AG09319 (cell line): Measurements from ENCODE around the gene DHX57.

Experiments used
- DNase-seq: peaks from one replicate; pipeline ENCODE4 v3.0.0-alpha.2; 2010; ENCODE audit warnings: low read depth; ENCODE audit errors: extremely low read depth
- TF ChIP-seq, protein P1 (sequence below): IDR thresholded peaks from 2 replicates; pipeline ENCODE4 v1.5.1; 2011; ENCODE audit warnings: low read depth, mild to moderate bottlenecking, inconsistent platforms, low read length, moderate library complexity

Gene DHX57

DNA sequence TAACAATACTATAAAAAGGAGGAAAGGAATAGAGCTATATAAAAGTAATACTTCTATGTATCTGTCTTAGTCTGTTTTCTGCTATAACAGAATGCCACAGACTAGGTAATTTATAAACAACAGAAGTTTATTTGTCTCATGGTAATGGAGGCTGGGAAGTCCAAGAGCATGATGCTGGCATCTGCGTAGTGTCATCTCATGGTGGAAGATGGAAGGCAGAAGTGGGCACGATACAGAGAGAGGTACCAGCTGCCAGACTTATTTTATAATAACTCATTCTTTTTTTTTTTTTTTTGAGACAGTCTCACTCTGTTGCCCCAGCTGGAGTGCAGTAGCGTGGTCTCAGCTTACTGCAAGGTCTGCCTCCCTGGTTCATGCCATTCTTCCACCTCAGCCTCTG lies 4.3 kb downstream of the DHX57 start:
- DNase-seq: no peak
- TF ChIP-seq, protein P1, sequence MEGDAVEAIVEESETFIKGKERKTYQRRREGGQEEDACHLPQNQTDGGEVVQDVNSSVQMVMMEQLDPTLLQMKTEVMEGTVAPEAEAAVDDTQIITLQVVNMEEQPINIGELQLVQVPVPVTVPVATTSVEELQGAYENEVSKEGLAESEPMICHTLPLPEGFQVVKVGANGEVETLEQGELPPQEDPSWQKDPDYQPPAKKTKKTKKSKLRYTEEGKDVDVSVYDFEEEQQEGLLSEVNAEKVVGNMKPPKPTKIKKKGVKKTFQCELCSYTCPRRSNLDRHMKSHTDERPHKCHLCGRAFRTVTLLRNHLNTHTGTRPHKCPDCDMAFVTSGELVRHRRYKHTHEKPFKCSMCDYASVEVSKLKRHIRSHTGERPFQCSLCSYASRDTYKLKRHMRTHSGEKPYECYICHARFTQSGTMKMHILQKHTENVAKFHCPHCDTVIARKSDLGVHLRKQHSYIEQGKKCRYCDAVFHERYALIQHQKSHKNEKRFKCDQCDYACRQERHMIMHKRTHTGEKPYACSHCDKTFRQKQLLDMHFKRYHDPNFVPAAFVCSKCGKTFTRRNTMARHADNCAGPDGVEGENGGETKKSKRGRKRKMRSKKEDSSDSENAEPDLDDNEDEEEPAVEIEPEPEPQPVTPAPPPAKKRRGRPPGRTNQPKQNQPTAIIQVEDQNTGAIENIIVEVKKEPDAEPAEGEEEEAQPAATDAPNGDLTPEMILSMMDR: no peak

- TF ChIP-seq, protein P1: no peak
- DNase-seq: no peak
Measured at GRCh38 chr2:38866773-38867443, 8.8 kb downstream of the DHX57 start.

DNA sequence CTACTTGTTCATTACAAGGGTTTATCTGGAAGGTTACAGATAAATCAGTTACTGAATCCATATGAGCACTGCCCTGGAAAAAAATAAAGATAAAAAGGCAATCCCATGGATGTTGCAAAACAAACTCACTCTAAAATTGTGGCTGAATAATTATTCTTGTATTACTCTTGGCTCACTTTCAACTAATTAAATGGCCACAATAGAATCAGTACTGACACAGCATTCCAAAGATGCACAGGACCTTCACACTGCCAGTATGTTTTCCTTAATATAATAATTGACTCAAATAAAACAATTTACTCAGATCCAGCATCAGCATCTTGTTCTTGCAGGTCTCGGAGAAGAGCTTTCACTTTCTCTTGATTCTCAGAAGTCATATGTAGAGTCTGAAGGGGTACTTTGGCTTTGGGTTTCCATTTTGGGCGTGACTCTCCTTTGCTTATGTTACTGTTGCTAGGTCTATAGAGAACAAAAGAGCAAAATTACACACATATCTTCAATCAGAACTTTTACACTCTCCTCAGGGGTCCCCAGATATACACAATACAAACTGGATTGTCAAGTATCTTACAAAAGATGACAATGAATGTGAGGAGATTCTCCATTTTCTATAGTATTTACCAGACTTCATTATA lies 12.6 kb downstream of the DHX57 start:
- TF ChIP-seq, protein P1: no peak
- DNase-seq: no peak

DNA sequence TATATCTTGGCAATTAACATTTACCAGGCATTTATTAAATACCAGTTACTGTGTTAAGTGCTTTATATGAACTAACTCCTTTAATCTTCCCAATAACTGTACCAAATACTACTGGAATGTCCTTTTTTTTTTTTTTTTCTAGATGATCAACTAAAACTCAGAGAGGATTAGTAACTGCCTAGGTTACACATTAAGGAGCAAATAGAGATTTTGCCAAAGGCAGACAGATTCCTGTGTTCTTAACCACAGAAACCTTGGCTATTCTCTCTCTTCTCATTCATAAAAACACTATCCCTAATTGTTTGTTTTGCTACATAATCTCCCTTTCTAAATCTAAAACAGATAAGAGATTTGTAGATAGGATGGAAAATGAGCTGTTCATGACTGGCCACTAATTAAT lies 13.3 kb downstream of the DHX57 start:
- TF ChIP-seq, protein P1: no peak
- DNase-seq: no peak

GRCh38 chr2:38856165-38856564 lies 19.6 kb downstream of the DHX57 start:
- TF ChIP-seq, protein P1: no peak
- no peak for DNase-seq

DNA sequence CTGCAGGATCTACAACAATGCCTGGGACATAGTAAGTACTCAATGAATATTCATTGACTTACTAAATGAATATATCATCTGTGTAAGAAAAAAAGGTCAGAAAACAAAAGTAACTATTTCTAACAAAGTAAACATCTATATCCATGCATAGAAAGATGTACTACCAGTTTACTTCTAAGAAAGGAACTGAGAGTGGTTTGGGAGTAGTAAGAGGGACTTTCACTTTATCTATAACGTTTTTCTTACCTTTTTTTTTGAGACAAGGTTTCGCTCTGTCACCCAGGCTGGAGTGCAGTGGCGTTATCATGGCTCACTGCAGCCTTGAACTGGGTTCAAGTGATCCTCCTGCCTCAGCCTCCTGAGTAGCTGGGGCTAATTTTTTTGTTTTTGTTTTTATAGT lies 25.7 kb downstream of the DHX57 start:
- DNase-seq: no peak
- TF ChIP-seq, protein P1: no peak

DNA sequence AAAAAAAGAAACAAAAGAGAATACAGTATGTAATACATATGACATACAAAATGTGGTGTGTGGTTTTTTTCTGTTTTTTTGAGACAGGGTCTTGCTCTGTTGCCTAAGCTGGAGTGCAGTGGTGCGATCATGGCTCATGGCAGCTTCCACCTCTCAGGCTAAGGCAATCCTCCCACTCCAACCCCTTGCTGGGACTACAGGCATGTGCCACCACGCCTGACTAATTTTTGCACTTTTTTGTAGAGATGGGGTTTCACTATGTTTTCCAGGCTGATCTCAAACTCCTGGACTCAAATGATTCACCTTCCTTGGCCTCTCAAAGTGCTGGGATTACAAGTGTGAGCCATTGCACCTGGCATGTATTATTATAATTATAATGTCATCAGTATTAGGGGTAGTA lies 38.9 kb downstream of the DHX57 start:
- no peak for DNase-seq

More for the DNA sequence above, 38.9 kb downstream of the DHX57 start:
- TF ChIP-seq, protein P1: no peak
